Keratinocyte (primary cell): Measurements from ENCODE around the gene RAB19. TPM values are rescaled to one million over a fixed set of nuclear protein-coding genes. Genes with fewer than 3 reads are reported as not detected.

ENCODE experiments used
- DNase-seq: peaks from one replicate; pipeline ENCODE4 v3.0.0-alpha.2; 2011; ENCODE audit warnings: low read depth, missing footprints, low spot score
- FAIRE-seq: peaks from 2 replicates; lab custom pipeline; 2011; peaks lifted over from hg19 to GRCh38; lab: Jason Lieb, UNC
- H2AFZ ChIP-seq: 2 replicates; pipeline ENCODE4 v1.6.0; 2012; ENCODE audit warnings: low read length, control low read depth, inconsistent platforms; ENCODE audit not compliant: control insufficient read depth
- H3K27ac ChIP-seq: 2 replicates; pipeline ENCODE4 v1.5.1; 2011; ENCODE audit warnings: low read length; ENCODE audit not compliant: control insufficient read depth, insufficient read depth
- H3K27me3 ChIP-seq: 3 replicates; pipeline ENCODE4 v1.6.0; 2011; ENCODE audit warnings: low read length; ENCODE audit not compliant: control insufficient read depth, insufficient read depth; ENCODE audit errors: extremely low read depth
- H3K36me3 ChIP-seq, 2 experiments: 2 replicates in 1 of 2; 3 replicates in 1 of 2; pipeline ENCODE4 v1.5.1; 2011; ENCODE audit warnings: low read length in 2 of 2, mild to moderate bottlenecking in 1 of 2; ENCODE audit not compliant: control insufficient read depth in 2 of 2, insufficient read depth in 2 of 2; ENCODE audit errors: extremely low read depth in 1 of 2
- H3K4me1 ChIP-seq: 3 replicates; pipeline ENCODE4 v1.5.1; 2011; ENCODE audit warnings: low read length; ENCODE audit not compliant: control insufficient read depth, insufficient read depth; ENCODE audit errors: extremely low read depth
- H3K4me2 ChIP-seq: 3 replicates; pipeline ENCODE4 v1.6.0; 2011; ENCODE audit warnings: low read depth, low read length; ENCODE audit not compliant: control insufficient read depth, insufficient read depth; ENCODE audit errors: extremely low read depth
- H3K4me3 ChIP-seq, 3 experiments: fragments of 200-600 bp in 1 of 3; sonication (generic) in 1 of 3; 2 replicates in 2 of 3; 3 replicates in 1 of 3; pipeline ENCODE4 v1.5.1; 2011 to 2016; ENCODE audit warnings: low read length in 3 of 3, mild to moderate bottlenecking in 3 of 3, control low read depth in 2 of 3, inconsistent platforms in 1 of 3, low read depth in 1 of 3, mixed read lengths in 1 of 3, mixed run types in 1 of 3, moderate library complexity in 1 of 3; ENCODE audit not compliant: control insufficient read depth in 2 of 3, insufficient read depth in 2 of 3; ENCODE audit errors: extremely low read depth in 1 of 3
- H3K79me2 ChIP-seq: 2 replicates; pipeline ENCODE4 v1.6.0; 2012; ENCODE audit warnings: low read length; ENCODE audit not compliant: control insufficient read depth, insufficient read depth
- H3K9ac ChIP-seq: 3 replicates; pipeline ENCODE4 v1.6.0; 2011; ENCODE audit warnings: low read length; ENCODE audit not compliant: control insufficient read depth, insufficient read depth; ENCODE audit errors: extremely low read depth
- H3K9me1 ChIP-seq: 3 replicates; pipeline ENCODE4 v1.6.0; 2011; ENCODE audit warnings: low read length; ENCODE audit not compliant: control insufficient read depth, insufficient read depth; ENCODE audit errors: extremely low read depth
- H3K9me3 ChIP-seq: 2 replicates; pipeline ENCODE4 v1.5.1; 2012; ENCODE audit warnings: low read depth, low read length; ENCODE audit not compliant: control insufficient read depth
- H4K20me1 ChIP-seq: 3 replicates; pipeline ENCODE4 v1.6.0; 2011; ENCODE audit warnings: low read length; ENCODE audit not compliant: control insufficient read depth, insufficient read depth; ENCODE audit errors: extremely low read depth
- EZH2 ChIP-seq: IDR thresholded peaks from one replicate; pipeline ENCODE4 v1.6.1; 2012; ENCODE audit warnings: inconsistent platforms, mild to moderate bottlenecking, low read length, moderate library complexity
- dilution Hi-C: fragments of 300-500 bp; cut with MboI; formaldehyde crosslinking; loops from one replicate; pipeline ENCODE4 v1.7.0; 2020; ENCODE audit warnings: low sequenced_read_pairs; ENCODE audit not compliant: extremely low pct_ligation_motif_present
- polyA plus RNA-seq, 5 experiments: library from polyadenylated mRNA; depleted of rRNA in 3 of 5; stranded (reverse) in 3 of 5; stranded (forward) in 1 of 5; unstranded in 1 of 5; fragments of >200 nt; gene quantifications; 1 replicate in 1 of 5; 2 replicates in 3 of 5; 3 replicates in 1 of 5; pipeline versions ENCODE4 v1.2.1 to v1.2.3, GENCODE V29; 2011 to 2012; ENCODE audit warnings: missing spikeins in 2 of 5, low read depth in 1 of 5, low replicate concordance in 1 of 5
- TF ChIP-seq, protein P1 (sequence below), 3 experiments: IDR thresholded peaks in 1 of 3; conservative IDR thresholded peaks in 1 of 3; optimal IDR thresholded peaks in 1 of 3; 2 replicates in 2 of 3; 3 replicates in 1 of 3; pipeline versions ENCODE3 to v1.5.1; 2011; ENCODE audit warnings: low read length in 3 of 3, mild to moderate bottlenecking in 3 of 3, moderate library complexity in 2 of 3, control low read depth in 1 of 3, inconsistent platforms in 1 of 3; ENCODE audit not compliant: insufficient read depth in 2 of 3; ENCODE audit errors: extremely low read depth in 1 of 3

RAB19 gene
- polyA plus RNA-seq, 1 donor (not counting 4 experiments of a cell fraction or from before 2014, with no cell fraction given): not detected

GRCh38 chr7:140375892-140376730 is 27.7 kb upstream of the RAB19 start:
- no peak overlapping the region for H3K9ac ChIP-seq
- H3K9me1 ChIP-seq: peaks cover 2% of the 10 kb centered on the region
- H3K27ac ChIP-seq: no peak overlapping the region
- H3K36me3 ChIP-seq: peaks cover 2 to 8% of the 10 kb centered on the region in 2 experiments
- no peak overlapping the region for H3K4me3 ChIP-seq
- no peaks in the 10 kb centered on the region for H3K4me1 ChIP-seq
- no peak overlapping the region for H3K4me2 ChIP-seq
- H3K9me3 ChIP-seq: no peaks in the 10 kb centered on the region
- no peak for FAIRE-seq
- no peaks in the 10 kb centered on the region for H3K27me3 ChIP-seq
- dilution Hi-C loops: no loop called here
- H3K79me2 ChIP-seq: no peaks in the 10 kb centered on the region
- no peak for DNase-seq
- no peak overlapping the region for H2AFZ ChIP-seq
- H4K20me1 ChIP-seq: no peaks in the 10 kb centered on the region
- TF ChIP-seq EZH2: no peak
- TF ChIP-seq, protein P1, sequence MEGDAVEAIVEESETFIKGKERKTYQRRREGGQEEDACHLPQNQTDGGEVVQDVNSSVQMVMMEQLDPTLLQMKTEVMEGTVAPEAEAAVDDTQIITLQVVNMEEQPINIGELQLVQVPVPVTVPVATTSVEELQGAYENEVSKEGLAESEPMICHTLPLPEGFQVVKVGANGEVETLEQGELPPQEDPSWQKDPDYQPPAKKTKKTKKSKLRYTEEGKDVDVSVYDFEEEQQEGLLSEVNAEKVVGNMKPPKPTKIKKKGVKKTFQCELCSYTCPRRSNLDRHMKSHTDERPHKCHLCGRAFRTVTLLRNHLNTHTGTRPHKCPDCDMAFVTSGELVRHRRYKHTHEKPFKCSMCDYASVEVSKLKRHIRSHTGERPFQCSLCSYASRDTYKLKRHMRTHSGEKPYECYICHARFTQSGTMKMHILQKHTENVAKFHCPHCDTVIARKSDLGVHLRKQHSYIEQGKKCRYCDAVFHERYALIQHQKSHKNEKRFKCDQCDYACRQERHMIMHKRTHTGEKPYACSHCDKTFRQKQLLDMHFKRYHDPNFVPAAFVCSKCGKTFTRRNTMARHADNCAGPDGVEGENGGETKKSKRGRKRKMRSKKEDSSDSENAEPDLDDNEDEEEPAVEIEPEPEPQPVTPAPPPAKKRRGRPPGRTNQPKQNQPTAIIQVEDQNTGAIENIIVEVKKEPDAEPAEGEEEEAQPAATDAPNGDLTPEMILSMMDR (optimal IDR thresholded peaks at IDR 0.05 in 1 of 3, IDR thresholded peaks at IDR 0.05 in 1 of 3, conservative IDR thresholded peaks at IDR 0.05 in 1 of 3; ENCODE audit: extremely low read depth in 1 of 3, insufficient read depth in 2 of 3, low read length in 3 of 3): no peak

DNA sequence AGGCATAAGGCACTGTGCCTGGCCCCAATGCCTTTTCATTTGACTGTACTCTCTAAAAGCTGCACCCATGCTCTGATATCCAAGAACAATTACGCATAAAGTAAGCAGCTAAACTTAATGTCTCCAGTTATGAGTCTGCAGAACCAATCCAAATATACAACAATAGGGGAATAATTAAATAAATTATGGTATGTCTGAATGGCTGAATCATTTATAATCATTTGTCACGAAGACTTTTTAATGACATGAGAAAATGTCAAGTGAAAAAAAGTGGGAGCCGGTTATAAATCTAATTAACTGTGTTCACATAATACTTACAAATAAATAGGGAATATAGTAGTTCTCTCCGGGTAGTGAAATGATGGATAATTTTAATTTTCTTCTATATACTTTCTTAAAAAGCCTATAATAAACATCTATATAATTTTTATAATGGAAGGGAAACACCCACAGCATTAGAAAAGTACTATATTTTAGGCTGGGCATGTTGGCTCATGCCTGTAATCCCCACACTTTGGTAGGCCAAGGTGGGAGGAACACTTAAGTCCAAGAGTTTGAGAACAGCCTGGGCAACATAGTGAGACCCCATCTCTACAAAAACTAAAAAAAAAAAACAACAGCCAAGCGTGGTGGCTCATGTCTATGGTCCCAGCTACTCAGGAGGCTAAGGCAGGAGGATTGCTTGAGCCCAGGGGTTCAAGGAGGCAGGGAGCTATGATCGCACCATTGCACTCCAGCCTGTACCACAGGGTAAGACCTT is 19.7 kb upstream of the RAB19 start:
- H3K27ac ChIP-seq: no peak overlapping the region
- H2AFZ ChIP-seq: no peak overlapping the region
- no peaks in the 10 kb centered on the region for H3K9me1 ChIP-seq
- H4K20me1 ChIP-seq: no peaks in the 10 kb centered on the region
- H3K9ac ChIP-seq: no peak overlapping the region
- FAIRE-seq: no peak
- dilution Hi-C loops: no loop called here
- H3K36me3 ChIP-seq: peaks cover 3 to 7% of the 10 kb centered on the region in 2 experiments
- no peaks in the 10 kb centered on the region for H3K4me1 ChIP-seq
- TF ChIP-seq, protein P1 (optimal IDR thresholded peaks at IDR 0.05 in 1 of 3, IDR thresholded peaks at IDR 0.05 in 1 of 3, conservative IDR thresholded peaks at IDR 0.05 in 1 of 3; ENCODE audit: extremely low read depth in 1 of 3, insufficient read depth in 2 of 3, low read length in 3 of 3): no peak
- no peak for TF ChIP-seq EZH2
- no peak overlapping the region for H3K4me3 ChIP-seq
- H3K4me2 ChIP-seq: no peak overlapping the region
- no peak for DNase-seq
- H3K27me3 ChIP-seq: no peaks in the 10 kb centered on the region
- peaks cover 36% of the 10 kb centered on the region for H3K79me2 ChIP-seq
- no peaks in the 10 kb centered on the region for H3K9me3 ChIP-seq
